ENCODE data around the gene PHC2.
A peak's percentile ranks its signal among the peaks of the same experiment; 100 is the strongest.
"Not testable (repeated sequence)": the region's sequence is repeated elsewhere in the genome, so short reads cannot be mapped to it uniquely, and the experiment has no call there.

PHC2 gene

DNA sequence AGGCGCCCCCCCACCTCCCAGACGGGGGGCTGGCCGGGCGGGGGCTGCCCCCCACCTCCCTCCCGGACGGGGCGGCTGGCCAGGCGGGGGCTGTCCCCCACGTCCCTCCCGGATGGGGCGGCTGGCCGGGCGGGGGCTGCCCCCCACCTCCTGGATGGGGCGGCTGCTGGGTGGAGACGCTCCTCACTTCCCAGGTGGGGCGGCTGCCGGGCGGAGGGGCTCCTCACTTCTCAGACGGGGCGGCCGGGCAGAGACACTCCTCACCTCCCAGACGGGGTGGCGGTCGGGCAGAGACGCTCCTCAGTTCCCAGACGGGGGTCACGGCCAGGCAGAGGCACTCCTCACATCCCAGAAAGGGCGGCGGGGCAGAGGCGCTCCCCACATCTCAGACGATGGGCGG is 121.5 kb downstream of the PHC2 start:
- DNase-seq = not testable (repeated sequence)

DNA sequence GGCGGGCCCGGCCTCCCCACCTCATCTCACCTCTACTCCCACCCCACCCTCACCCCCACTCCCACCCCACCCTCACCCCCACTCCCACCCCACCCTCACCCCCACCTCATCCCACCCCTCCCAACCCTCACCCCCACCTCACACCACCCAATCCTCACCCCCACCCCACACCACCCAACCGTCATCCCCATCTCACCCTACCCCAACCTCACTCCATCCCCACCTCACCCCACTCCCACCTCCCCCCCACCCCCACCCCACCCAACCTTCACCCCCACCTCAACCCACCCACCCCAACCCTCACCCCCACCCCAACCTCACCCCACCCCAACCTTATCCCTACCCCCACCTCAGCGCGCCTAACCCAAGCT is 123.4 kb downstream of the PHC2 start:
- no peak for DNase-seq

DNA sequence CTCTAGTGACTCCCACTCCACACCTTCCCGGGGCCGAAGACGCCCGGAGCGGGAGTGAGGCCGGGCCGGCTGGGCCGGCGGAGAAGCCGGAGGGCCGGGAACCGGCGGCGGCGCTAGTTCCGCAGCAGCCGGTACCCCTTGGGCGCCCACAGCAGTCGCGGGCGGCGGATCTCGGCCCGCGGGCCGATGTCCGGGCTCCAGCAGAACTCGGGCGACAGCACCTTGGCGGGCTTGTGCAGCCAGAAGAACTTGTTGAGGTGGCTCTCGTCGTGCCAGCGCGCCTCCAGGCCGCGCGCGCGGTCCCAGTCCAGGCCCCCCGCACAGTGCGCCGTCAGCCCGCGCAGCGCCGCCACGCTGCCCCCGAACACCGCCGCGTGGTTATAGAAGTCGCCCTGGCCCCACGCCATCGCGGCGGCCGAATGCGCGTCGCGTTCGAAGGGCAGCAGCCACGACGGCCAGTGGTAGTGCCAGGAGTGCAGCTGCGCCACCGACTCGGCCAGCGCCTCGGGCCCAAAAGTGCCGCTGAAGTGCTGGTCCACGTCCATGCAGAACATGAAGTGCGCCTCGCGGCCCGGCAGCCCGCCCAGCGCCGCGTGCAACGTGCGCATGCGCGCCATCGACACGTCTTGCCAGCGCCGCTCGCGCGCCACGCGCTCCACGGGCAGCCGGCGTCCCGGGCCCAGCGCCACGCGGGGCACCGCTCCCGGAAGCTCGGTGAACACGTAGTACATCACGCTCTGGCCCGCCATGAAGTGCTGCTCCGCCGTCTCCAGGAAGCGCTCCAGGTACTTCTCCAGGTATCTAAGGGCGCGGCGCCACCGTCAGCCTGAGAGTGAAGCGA is 124.0 kb downstream of the PHC2 start:
- no peak for DNase-seq

DNA sequence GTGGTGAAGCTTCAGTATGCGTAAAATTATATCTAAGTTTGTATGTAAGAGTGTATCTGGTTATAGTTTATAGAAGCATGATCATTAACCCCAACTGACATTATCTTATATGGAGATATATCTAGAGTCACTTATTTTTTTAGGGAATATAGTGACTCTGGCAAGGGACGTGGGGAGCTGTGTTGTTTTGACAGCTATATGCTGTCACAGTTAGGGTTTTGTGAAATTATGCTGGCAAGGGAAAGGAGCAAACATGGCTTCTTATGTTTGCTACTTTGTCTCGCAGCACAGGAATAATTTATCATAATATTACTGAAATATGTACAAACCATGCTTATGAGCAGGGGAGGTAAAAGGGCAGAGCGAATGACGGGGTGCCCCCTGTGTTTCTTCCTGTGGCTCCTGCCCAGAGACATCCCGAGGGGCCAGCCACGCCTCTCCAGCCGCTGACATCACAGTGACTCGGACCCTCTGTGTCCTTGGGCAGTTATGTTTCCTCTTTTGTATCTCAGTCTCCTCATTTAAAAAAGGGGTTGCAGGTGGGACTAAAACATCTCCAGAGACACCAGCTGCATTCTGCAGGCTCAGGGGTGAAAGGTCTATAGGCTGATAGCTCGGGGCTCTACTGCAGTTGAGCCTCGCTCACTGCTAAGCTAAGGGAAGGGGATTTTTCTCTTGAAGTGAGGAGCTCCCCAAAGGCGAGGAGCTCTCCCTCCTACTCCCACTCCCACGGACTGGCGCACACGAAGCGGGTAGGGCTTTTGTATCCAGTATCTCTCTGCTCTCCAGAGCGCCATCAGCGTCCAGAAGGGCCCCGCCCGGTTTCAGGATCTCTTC is 124.9 kb downstream of the PHC2 start:
- peak in 1 of 2 donors; percentile 22 for DNase-seq

DNA sequence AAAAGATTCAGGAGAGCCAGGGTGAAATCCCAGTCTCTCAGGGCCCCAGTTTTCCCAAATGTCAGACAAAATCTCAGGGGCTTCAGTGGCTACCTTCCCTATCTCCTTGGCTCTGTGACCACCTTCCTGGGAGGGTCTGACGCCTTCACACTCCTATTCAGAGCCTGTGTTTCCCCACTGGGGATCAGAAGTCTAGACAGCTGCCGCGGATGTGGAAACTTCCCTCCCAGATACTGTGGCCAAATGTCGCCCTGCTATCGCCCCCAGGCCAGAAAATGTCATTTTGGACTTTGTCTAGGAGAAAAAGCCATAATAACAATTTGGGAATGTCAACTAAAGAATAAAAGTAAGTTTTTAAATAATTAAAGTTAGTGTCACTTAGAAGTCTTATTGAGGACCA is 125.9 kb downstream of the PHC2 start:
- no peak for DNase-seq

DNA sequence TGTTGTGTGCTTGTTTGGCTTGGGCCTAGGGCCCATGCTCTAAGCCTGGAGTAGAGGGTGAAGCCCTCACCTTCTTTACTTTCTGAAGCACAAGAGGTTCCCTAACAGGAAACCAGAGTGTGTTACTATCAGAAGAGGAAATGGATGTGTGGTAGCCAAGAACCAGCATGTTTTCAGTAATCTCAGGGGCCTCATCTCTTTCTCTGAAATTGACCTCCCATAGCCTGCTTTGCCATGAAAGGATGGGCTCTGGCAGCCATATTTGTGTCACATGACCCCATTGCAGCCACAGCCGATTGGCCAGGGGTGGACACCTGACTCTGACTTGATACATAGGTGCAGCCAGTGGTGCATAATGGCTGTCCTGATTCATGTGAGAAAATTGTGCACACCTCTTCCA is 128.6 kb downstream of the PHC2 start:
- no peak for DNase-seq

DNA sequence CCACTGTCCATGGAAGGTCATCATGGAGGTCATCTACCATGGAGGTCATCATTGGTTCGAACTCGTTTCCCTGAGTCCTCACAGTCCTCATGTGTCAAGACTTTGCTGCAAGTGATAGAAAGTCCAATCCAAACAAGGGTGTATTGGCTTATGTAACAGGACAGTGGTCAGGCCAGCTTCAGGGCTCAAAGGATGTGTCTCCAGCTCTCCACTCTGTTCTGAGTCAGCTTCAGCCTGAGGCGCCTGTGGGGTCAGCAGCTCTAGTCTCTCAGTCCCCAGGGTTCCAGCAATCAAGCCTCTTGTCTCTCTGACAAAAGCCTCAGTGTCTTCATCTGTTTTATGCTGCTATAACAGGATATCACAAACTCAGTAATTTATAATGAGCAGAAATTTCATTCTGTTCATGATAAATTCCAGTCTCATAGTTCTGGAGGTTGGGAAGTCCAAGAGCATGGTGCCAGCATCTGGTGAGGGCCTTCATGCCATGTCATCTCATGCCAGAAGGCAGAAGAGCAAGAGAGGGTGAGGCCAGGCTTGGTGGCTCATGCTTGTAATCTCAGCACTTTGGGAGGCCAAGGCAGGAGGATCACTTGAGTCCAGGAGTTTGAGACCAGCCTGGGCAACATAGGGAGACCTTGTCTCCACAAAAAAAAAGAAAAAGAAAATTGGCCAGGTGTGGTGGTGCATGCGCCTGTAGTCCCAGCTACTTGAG is 129.5 kb downstream of the PHC2 start:
- DNase-seq = no peak

DNA sequence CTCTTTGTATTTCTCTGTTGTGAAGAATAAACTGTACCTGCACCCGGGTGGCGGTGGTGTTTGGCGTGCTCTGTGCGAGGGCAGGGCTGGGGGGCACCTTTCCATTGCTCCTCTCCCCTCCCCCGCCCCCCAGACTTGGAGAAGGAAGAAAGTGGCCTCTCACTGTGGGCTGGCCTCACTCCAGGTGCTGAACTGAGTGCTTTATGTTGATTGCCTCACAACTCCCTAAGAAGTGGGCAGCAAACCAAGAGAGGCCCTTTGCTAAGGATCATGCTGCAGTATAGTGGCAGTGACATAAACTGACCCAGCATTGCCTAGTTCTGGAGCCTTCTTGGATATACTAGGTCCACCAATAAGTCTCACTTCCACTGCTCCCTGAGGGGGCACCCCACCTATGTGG is 130.2 kb downstream of the PHC2 start:
- no peak for DNase-seq

DNA sequence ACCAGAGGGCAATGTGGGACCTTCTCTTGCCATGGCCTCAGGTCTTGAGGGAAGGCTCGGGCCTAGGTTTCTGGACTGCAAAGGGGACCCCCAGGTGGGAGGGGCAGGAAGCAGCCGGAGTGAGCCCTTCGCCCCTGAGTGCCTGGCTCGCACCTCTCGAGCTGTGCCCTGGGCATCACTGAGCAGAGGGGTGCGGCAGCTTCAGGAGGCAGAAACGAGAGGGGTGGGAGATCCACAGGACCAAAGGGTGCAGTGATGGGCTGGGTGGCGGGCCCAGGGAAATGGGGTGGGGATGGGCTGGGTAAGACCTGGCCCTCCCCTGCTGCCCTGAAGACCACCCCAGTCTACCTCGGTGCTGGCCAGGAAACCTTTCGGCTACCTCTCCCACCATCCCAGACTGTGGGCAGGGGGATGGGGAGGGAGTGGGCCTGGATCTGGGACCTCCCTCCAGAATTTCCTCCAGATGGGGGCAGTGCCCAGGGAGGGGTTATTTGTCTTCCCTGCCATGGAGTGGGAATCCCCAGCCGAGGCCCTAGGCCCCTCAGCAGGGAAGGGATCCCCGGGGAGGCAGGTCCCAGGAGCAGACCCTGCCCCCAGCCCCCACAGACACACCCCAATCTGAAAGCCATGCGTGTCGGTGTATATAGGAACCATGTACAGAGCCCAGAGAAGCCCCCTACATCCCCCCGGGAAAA is 131.3 kb downstream of the PHC2 start:
- no peak for DNase-seq

DNA sequence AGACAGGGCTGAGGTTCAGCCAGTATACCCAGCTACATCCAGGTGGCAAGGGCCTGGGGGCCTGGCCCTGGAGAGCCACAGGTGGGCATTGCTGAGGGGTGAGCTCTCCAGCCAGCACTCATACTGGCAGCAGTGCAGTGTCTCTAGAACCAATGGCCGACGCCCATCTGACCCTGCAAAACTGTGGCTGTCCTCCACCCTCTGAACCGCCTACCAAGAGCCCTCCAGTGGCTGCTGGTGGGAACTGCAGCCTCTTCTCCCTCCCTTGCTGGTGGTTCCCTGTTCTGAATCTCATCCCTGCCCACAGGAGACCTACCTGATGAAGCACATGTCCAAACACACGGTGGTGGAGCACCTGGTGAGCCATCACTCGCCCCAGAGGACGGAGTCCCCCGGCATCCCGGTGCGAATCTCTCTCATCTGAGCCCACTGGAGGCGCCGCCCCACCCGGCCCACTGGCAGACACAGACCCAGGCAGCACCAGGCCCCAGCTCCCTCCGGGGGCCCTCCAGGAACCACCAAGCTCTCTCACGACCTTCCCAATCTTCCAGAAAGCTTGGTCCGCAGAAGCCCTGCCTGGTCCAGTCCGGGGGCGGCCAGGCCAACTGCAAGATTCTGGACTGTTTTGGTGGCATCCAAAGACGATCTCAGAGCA is 132.1 kb downstream of the PHC2 start:
- peak; percentile 62 to 74 for DNase-seq

DNA sequence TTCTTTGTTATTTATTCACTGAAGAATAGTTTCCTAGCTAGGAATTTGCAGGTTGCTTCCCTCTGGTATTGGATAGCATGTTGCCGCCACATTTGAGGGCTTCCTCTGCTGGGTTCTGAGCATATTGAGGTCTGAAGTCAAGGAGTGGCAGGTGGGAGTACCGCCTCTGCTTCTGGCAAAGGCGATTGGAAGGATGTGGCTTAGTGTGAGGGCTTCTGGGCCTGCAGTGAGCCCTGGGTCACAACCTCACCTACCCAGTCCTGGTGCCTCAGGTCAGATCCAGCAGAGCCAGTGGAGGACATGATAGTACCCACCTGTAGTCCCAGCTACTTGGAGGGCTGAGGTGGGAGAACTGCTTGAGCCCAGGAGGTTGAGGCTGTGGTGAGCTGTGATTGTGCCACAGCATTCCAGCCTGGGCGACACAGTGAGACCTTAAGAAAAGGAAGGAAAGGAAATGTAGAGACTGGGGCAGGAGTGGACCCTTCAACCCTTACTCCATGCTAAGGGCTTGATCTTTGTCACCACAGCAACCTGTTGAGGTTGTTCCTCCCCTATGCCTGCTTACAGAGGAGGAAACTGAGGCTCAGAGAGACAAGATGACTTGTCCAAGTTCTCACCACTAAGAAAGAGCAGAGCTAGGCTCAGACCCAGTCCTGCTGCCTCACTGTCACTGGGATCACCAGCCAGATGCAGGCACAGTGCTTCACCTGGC is 132.8 kb downstream of the PHC2 start:
- no peak for DNase-seq

DNA sequence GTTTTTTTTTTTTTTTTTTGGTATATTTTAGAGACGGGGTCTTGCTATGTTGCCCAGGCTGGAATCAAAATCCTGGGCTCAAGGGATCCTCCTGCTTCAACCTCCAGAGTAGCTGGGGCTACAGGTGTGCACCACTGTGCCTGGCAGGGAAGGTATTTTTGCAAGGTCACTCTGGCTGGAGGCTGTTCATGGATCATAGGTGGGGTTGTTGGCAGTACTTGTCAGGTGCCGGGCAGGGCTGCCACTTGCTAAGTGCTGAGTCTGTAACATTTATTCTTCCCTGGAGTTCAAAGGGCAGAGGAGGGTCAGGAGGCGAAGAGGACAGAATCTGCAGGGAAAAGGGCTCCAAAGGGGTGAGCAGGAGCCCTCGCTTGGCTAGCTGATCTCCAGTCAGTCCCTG is 134.1 kb downstream of the PHC2 start:
- no peak for DNase-seq

DNA sequence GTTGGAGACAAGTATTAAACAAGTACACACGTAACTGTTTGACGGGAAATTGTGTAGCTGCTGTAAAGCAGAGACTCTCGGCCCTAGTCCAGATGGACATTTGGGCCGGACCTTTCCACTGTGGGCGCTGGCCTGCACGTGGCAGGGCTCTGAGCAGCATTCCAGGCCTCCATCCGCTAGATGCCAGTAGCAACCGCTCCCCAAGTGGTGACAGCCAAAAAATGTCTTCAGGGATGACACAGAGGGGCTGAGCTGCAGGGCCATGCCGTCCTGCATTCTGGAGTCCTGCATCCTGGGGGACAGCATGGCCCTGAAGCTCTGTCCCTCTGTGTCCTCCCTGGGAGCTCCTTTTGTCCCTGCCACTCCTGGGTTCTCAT is 134.8 kb downstream of the PHC2 start:
- no peak for DNase-seq

DNA sequence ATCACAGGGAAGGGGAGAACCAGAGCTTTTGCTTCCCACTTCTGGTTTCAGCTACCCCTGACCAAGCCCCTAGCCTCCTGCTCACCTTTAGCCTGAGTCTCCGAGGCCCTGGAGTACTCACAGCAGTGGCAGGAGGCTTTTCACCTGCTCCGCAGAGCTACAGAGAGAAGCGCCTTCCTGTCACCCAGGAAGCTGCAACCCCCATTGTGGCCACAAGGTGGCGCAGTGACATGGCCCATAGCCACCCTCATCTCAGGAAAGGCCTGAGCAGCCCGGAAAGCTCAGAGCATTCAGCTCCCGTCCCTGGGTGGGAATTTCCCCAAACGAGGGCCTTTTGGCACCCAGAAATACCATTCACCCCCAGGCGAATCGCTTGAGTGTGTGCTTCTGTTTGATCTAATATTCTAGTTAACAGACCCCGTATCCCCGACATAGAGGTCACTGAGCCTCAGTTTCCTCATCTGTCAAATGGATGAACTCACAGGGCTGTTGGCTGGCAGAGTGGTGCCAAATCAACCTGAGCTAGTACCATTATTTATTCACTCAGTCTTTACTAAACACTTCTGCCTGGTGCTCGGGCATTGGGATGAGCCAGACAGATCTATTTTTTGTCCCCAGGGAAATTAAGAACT is 135.3 kb downstream of the PHC2 start:
- peak; percentile 82 to 85 for DNase-seq

DNA sequence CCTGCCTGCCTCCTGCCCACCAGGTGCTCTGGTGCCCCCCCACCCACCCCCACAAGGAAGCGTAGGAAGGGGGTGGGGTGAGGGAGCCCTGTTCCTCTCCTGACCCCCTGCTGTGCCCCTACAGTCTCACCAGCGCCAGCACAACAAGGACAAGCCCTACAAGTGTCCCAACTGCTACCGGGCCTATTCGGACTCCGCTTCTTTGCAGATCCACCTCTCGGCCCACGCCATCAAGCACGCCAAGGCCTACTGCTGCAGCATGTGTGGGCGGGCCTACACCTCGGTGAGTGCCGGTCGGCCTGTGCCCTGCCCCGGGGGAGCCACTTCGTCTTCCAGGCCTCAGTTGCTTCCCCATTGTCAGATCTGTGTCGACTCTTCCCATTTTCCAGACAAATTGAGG is 135.9 kb downstream of the PHC2 start:
- DNase-seq = no peak

DNA sequence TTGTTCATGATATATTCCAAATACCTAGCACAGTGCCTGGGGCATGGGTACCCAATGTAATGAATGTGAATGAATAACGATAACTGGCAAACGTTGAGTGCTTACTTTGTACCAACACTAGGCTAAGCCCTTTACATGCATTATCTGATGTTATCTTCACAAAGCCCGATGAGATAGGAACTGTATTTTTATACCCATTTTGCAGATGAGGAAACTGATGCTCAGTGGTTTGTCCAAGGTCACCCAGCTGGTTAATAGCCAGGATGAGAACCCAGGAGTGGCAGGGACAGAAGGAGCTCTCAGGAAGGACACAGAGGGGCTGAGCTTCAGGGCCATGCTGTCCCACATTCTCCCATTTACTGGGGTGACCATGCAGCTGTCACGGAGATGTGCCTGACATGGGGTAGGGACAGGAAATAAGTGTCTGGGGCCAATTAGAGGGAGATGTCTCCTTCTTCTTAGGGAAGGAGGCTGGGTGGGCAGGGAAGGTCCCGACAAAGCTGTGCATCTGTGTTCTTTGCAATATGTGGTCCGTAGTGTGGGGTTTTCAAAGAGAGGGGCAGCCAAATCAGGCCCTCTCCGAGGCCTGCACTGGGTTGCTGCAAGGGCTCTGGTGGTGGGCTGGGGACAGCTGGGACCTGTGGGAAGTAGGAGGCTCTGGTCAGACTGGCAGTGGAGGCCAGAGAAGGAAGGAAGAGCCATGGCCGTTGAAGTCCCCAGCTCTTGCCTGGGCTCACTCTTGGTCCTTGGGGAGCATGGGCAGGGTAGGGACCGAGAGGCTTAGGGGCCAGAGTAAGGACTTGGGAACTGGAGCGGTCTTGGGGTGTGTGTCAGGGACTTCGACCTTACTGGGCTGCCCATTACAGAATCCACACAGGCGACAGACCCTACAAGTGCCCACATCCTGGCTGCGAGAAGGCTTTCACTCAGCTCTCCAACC is 136.6 kb downstream of the PHC2 start:
- no peak for DNase-seq

DNA sequence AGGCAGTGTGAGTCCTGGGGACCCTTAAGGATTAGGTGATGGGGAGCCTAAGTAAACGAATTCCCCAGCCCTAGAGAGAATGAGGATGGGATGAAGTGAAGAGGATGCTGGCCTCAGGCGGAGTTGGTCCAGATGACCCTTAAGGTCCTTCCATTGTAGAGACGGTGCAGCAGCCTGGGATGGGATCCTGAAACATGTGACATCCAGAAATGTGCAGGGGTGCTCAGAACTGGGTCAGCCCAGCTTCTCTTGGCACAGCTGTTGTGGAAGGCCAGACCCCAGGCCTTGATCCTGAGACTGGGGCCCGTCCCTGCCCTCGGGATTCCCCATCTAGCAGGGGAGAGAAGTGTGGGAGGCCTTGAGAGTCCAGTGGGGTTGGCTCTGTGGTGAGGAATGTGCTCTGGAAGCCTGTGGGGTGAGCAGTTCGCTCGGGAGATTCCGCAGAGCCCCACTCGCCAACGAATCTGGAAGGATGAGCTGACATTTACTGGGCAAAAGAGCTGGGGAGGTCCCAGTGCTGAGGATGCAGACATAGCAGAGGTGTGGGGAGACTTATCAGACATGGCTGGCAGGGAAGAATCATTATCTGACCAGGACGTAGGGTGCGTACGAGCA is 138.1 kb downstream of the PHC2 start:
- no peak for DNase-seq

DNA sequence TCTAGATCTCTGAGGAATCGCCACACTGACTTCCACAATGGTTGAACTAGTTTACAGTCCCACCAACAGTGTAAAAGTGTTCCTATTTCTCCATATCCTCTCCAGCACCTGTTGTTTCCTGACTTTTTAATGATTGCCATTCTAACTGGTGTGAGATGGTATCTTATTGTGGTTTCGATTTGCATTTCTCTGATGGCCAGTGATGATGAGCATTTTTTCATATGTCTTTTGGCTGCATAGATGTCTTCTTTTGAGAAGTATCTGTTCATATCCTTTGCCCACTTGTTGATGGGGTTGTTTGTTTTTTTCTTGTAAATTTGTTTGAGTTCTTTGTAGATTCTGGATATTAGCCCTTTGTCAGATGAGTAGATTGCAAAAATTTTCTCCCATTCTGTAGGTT is 140.3 kb downstream of the PHC2 start:
- not testable (repeated sequence) for DNase-seq

DNA sequence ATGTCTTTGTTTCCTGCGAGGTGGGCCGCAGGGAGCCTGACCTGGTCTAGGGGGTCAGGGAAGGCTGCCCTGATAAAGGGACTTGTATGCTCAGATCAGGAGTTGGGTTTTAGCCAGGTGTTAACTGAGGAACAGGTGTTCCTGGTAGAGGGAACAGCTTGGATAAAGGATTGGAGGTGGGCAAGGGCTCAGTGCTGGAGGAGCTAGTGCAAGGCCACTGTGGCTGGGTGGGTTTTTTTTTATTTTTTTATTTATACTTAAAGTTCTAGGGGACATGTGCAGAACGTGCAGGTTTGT is 141.1 kb downstream of the PHC2 start:
- no peak for DNase-seq

All from inflammatory macrophage (primary cell).